Skin epidermis (tissue), 12 donors: ENCODE results near the gene CLEC10A.
"Not testable (repeated sequence)": the region's sequence is repeated elsewhere in the genome, so short reads cannot be mapped to it uniquely, and the experiment has no call there.

ENCODE experiments used
- H3K27ac ChIP-seq, 21 experiments: fragments of 200-600 bp; sonication (generic) in 11 of 21; one replicate each; pipeline ENCODE4 v1.5.0; 2020; ENCODE audit warnings: mild to moderate bottlenecking in 3 of 21, inconsistent platforms in 2 of 21, moderate library complexity in 2 of 21
- H3K4me3 ChIP-seq, 7 experiments: fragments of 200-600 bp; sonication (generic) in 2 of 7; one replicate each; pipeline ENCODE4 v1.5.0; 2020; ENCODE audit warnings: inconsistent platforms in 2 of 7, mild to moderate bottlenecking in 2 of 7, moderate library complexity in 1 of 7

CLEC10A gene

GRCh38 chr17:7080456-7081041 lies 498 bp upstream of the CLEC10A start:
- no peak overlapping the region for H3K27ac ChIP-seq
- no peak overlapping the region for H3K4me3 ChIP-seq

- peak overlapping the region in 2 of 21 experiments; percentile 42 to 55 for H3K27ac ChIP-seq
- peak overlapping the region in 1 of 7 experiments; percentile 3 for H3K4me3 ChIP-seq
Observed at GRCh38 chr17:7078711-7079110, 1.3 kb downstream of the CLEC10A start.

DNA sequence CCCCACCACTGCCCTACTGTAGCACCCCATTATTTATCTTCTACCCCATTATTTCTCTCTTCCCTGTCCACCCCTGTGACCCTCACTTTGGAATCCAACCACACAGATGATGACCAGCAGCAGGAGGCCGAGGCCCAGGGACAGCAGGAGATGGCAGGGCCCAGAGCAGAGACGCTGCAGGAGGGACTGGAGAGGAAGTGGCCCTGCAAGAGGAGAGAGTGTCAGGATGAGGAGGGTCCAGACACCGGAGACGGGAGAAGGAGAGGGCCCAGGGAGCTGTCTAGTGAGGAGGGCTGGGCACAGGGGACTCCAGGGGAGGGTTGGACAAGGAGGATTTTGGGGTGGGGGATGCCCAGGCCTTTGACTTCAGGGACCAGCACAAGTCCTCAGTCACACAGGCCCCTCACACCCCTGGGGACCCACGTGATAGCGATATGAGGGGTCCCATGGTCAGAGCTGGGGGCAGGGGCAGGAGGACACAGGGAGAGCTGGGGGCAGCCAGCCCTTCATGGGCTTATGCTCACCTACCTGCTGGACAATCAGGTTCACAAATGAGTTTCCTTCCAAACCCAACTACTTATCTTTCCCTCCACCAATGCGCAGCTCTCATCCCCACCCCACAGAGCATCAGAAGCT lies 2.0 kb downstream of the CLEC10A start:
- Histone ChIP-seq H3K27ac (peak overlapping the region in 1 of 21 experiments; percentile 42), H3K4me3 (peak overlapping the region in 1 of 7 experiments; percentile 3)

DNA sequence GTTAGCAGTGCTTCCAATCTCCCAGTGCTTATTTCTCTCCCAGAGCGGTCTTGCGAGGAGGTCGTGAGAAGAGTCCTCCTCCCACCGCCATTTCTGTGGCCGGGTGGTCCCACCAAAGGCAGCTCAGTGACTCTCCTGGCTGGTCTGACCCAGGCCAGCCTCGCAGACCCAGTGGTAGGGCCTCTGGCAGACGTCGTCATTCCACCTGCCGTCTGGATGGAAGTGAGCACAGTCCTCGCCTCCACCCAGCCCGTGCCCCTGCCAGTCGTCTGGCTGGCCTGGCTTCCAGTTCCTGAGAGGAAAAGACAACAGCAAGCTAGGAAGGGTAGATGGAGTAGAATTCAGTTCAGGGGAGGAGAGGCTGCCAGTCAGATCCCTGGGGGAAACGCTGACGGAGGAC lies 5.1 kb downstream of the CLEC10A start:
- Histone ChIP-seq H3K27ac (no peak overlapping the region), H3K4me3 (no peak overlapping the region)

GRCh38 chr17:7072406-7072805 lies 7.6 kb downstream of the CLEC10A start:
- Histone ChIP-seq H3K4me3 (no peak overlapping the region), H3K27ac (no peak overlapping the region)

DNA sequence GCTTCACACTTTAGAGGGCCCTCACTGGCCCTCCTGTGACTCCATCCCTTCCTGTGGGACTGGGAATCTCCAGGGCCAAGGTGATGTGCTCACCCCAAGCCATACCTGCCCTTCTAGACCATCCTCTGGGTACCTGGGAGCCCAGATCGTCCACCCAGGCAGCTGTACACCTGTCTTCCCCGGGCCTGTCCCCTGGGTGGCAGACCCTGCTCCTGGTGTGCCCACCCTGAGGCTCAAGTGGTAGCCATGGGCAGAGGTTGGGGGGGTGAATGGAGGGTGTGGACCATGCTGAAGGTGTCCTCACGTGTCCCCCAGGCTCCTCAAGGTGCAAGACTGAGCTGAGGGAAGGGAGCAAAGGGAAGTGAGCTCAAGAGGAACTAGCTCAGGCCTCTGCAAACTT lies 9.3 kb downstream of the CLEC10A start:
- Histone ChIP-seq H3K27ac (no peak overlapping the region), H3K4me3 (no peak overlapping the region)

DNA sequence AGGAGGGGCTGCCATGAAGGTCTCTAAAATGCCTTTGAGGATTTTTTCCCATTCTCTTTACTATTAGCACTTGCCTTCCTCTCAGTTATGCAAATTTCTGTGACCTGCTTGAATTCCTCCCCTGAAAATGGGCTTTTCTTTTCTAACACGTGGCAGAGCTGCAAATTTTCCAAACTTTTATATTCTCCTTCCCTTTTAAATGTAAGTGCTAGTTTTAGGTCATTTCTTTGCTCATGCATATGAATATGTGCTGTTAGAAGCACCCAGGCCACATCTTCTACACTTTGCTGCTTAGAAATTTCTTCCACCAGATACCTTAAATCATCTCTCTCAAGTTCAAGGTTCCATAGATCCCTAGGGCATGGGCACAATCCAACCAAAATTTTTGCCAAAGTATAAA lies 11.8 kb downstream of the CLEC10A start:
- H3K27ac ChIP-seq: no peak overlapping the region
- no peak overlapping the region for H3K4me3 ChIP-seq

DNA sequence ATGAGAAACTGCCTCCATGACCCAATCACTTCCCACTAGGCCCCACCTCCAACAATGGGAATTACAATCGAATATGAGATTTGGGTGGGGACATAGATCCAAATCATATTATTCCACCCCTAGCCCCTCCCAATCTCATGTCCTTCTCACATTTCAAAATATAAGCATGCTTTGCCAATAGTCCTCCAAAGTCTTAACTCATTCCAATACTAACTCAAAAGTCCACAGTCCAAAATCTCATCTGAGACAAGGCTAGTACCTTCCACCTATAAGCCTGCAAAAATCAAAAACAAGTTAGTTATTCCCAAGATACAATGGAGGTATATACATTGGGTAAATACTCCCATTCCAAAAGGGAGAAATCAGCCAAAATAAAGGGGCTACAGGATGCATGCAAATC lies 12.9 kb downstream of the CLEC10A start:
- Histone ChIP-seq H3K4me3 (no peak overlapping the region), H3K27ac (no peak overlapping the region)

GRCh38 chr17:7064261-7064660 lies 15.8 kb downstream of the CLEC10A start:
- Histone ChIP-seq H3K27ac (no peak overlapping the region), H3K4me3 (no peak overlapping the region)

DNA sequence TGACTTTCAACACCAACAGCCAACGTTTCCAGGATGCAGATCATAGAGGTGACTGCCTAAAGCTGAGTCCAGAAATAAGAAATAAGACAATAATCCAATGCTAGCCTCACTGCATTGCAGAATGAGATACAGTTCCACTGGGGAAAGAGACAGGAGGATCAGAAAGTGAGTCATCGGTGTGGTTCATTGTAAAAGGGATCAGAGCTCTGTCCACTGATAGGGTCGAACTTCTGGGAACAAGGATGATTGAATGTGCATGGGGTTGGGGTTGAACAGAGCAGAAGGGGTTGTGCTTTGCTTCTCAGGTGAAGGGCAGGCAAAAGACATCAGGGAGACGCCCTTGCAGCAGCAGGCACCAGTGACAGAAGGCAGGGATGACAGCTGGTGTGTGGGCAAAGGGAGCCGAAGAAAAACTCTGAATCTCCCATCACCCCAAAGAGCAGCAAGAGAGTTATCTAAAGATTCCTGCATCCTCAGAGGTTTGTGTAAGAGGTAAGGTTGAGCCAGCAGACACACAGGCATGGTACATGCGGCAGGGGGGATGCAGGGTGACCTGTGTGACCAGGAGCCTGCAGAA lies 16.4 kb downstream of the CLEC10A start:
- Histone ChIP-seq H3K27ac (no peak overlapping the region), H3K4me3 (no peak overlapping the region)

- Histone ChIP-seq H3K27ac (no peak overlapping the region), H3K4me3 (no peak overlapping the region)
Observed at GRCh38 chr17:7060165-7060891, 19.7 kb downstream of the CLEC10A start.

GRCh38 chr17:7058831-7059447 lies 21.1 kb downstream of the CLEC10A start:
- Histone ChIP-seq H3K4me3 (no peak overlapping the region), H3K27ac (peak overlapping the region in 2 of 21 experiments; percentile 2 to 21)

GRCh38 chr17:7056386-7056785 lies 23.7 kb downstream of the CLEC10A start:
- Histone ChIP-seq H3K4me3 (no peak overlapping the region), H3K27ac (no peak overlapping the region)

DNA sequence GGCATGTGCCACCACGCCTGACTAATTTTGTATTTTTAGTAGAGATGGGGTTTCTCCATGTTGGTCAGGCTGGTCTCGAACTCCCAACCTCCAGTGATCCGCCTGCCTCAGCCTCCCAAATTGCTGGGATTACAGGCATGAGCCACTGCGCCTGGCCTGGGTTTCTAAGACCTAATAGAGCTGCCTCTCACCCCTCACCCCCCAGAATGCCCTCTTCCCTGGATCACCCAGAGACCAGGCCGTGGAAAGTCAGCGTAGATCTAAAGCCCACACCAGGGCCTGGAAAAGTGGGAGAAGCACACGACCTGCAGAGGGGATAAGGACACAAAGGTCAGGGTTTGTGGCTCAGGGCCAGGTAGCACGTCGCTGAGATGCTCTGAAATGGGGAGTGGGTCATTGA lies 29.5 kb downstream of the CLEC10A start:
- not testable (repeated sequence) for H3K4me3 ChIP-seq, H3K27ac ChIP-seq

DNA sequence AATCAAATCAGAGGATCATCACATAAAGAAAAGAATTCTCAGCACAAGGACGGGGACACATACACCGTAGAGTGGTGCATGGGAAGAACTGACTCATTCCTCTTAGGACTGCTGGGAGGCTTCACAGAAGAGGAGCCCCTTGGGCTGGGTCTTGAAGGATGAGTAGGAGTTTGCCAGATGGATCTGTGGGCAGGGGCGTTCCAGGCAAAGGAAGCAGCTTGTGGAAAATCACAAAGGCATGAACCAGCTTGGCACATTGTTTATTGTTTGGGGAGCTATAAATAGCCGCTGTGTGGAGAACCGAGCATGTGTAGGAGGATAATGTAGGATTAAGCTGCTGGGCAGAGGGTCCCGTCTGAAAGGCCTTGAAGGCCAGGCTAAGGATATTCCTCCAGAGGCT lies 31.1 kb downstream of the CLEC10A start:
- no peak overlapping the region for H3K4me3 ChIP-seq
- no peak overlapping the region for H3K27ac ChIP-seq

DNA sequence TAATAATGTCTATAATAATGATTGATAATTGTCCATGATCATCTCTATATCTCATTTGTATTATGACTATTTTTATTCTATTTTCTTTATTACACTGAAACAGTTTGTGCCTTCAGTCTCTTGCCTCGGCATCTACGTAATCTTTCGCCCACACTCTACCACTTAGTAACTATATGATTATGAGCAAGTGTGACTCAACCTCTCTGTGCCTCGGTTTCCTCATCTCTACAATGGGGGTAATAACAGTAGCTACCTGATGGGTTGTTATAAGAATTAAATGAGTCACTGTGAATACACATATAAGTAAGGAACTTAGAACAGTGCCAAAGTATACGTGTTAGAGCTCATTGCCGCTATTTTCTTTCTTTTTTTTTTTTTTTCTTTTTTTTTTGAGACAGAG lies 32.5 kb downstream of the CLEC10A start:
- H3K27ac ChIP-seq: peak overlapping the region in 8 of 21 experiments; percentile 27 to 85 (median 79)

GRCh38 chr17:7046725-7047397 lies 33.2 kb downstream of the CLEC10A start:
- peak overlapping the region; percentile 12 to 89 (median 76) for H3K27ac ChIP-seq
- H3K4me3 ChIP-seq: peak overlapping the region; percentile 10 to 41 (median 19)

More for the DNA sequence above, 32.5 kb downstream of the CLEC10A start:
- H3K4me3 ChIP-seq: peak overlapping the region in 3 of 7 experiments; percentile 18 to 41 (median 25)

DNA sequence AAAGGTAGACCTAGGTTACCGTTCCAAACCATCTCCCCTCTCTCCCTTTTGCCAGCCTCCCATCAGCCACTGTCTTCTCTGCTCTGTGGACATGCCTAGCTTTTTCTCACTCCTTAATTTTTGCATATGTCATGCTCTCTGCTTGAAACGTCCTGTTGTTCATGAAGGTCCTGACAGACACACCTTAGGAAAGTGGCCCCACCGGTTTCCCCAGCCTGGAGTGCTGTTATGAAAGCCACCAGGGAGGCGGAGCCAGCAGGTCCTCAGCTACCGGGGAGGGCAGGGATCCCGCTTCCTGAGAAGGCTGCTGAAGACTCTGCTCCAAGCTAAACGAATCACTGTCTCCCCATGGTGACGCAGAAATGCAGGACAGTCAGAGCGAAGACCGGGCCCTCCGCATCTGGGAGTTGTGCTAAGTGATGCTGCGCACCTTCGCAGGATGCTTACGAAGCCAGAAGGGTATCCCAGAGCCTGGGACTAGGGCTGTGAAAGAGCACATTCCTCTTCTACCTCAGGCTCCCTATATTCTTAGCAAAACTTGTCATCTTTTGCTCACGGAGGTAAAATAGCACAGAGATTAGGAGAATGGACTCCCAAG lies 33.8 kb downstream of the CLEC10A start:
- peak overlapping the region; percentile 18 to 89 (median 76) for H3K27ac ChIP-seq
- peak overlapping the region in 5 of 7 experiments; percentile 18 to 41 (median 25) for H3K4me3 ChIP-seq

DNA sequence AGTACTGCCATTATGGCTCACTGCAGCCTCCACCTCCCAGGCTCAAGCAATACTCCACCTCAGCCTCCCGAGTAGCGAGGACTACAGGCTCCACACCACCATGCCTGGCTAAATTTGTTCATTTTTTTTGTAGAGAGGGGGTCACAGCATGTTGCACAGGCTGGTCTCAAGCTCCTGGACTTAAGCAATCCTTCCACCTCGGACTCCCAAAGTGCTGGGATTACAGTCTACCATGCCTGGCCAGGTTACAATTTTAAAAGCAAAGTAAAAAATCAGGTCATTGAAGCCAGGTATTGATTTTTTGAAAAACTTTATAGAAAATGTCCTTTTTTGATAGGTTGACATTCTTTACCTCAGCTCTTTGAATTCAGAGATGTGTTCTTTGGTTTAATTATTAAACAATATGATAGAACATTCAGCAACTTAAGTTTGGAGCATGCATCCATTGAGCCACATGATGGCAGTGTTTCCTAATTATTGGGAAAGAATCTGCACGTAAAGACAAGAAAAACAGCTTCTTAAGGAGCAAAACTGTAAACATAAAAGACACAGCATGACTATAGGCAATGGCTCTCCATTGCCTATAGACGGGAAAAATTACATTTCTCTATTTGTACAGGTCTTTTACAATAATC lies 34.4 kb downstream of the CLEC10A start:
- Histone ChIP-seq H3K27ac (peak overlapping the region in 15 of 21 experiments; percentile 46 to 89 (median 81)), H3K4me3 (peak overlapping the region in 3 of 7 experiments; percentile 25 to 41 (median 29))
